OCI-LY3 (cell line): ENCODE measurements around the gene PCSK7.

Source experiments
- H2AFZ ChIP-seq: fragments of 200-600, 300-600 bp; shearing (Covaris generic); 2 replicates; pipeline ENCODE4 v1.6.0; 2014; ENCODE audit warnings: antibody characterized with exemption, low read depth, low read length
- H3K27ac ChIP-seq: fragments of 200-600, 300-600 bp; sonication (generic); 2 replicates; pipeline ENCODE4 v1.5.1; 2014; ENCODE audit warnings: mild to moderate bottlenecking, low read length, moderate library complexity, mixed read lengths
- H3K27me3 ChIP-seq: fragments of 200-600, 300-600 bp; sonication (generic); 2 replicates; pipeline ENCODE4 v1.6.1; 2014; ENCODE audit warnings: low read depth, low read length, mixed read lengths
- H3K36me3 ChIP-seq: fragments of 200-600, 300-600 bp; sonication (generic); replicated peaks from 2 replicates; pipeline ENCODE3; 2014; ENCODE audit warnings: low read depth, low read length, mixed read lengths
- H3K4me1 ChIP-seq: fragments of 300-600, 200-600 bp; sonication (generic); 2 replicates; pipeline ENCODE4 v1.6.1; 2014; ENCODE audit warnings: low read length, mixed read lengths
- H3K4me2 ChIP-seq: fragments of 200-600, 300-600 bp; sonication (generic); 2 replicates; pipeline ENCODE4 v1.6.1; 2014; ENCODE audit warnings: low read length, mixed read lengths
- H3K4me3 ChIP-seq: fragments of 300-600, 200-600 bp; sonication (generic); 2 replicates; pipeline ENCODE4 v1.5.1; 2014; ENCODE audit warnings: antibody characterized with exemption, mild to moderate bottlenecking, low read length, moderate library complexity
- H3K79me2 ChIP-seq: fragments of 300-600, 200-600 bp; shearing (Covaris generic); 2 replicates; pipeline ENCODE4 v1.6.1; 2014; ENCODE audit warnings: mild to moderate bottlenecking, low read length, mixed read lengths
- H3K9ac ChIP-seq: fragments of 300-600, 200-600 bp; shearing (Covaris generic); 2 replicates; pipeline ENCODE4 v1.6.0; 2014; ENCODE audit warnings: mild to moderate bottlenecking, low read length, moderate library complexity
- H3K9me3 ChIP-seq: fragments of 200-600, 300-600 bp; shearing (Covaris generic); 2 replicates; pipeline ENCODE4 v1.6.1; 2014; ENCODE audit warnings: low read length, mixed read lengths; ENCODE audit not compliant: insufficient read depth
- H4K20me1 ChIP-seq: fragments of 200-600, 300-600 bp; sonication (generic); 2 replicates; pipeline ENCODE4 v1.6.1; 2016; ENCODE audit warnings: low read length, mixed read lengths; ENCODE audit not compliant: insufficient read depth
- CTCF ChIP-seq: fragments of 200-600, 300-600 bp; sonication (generic); IDR thresholded peaks from 2 replicates; pipeline ENCODE4 v1.5.1; 2014; ENCODE audit warnings: antibody characterized with exemption, low read length, low read depth
- EZH2phosphoT487 ChIP-seq: fragments of 200-600 bp; shearing (Covaris generic); IDR thresholded peaks from 2 replicates; pipeline ENCODE4 v1.6.1; 2018; ENCODE audit warnings: antibody characterized with exemption, mixed run types, low read depth

Gene PCSK7

GRCh38 chr11:117230286-117230961, 1.4 kb downstream of the PCSK7 start:
- Histone ChIP-seq H3K79me2 (peaks cover 44% of the 10 kb centered on the region), H2AFZ (0 out of 2 replicates have a peak overlapping the region, but pooled peaks have one; percentile 22), H3K27ac (peak overlapping the region; percentile 76), H3K9ac (peak overlapping the region; percentile 70), H4K20me1 (no peaks in the 10 kb centered on the region), H3K4me2 (peak overlapping the region; percentile 94), H3K4me1 (peaks cover 26% of the 10 kb centered on the region), H3K27me3 (no peaks in the 10 kb centered on the region), H3K9me3 (no peaks in the 10 kb centered on the region), H3K4me3 (peak overlapping the region; percentile 97), H3K36me3 (peaks cover 26% of the 10 kb centered on the region)
- TF ChIP-seq CTCF = no peak
- no peak for TF ChIP-seq EZH2phosphoT487

- H3K27me3 ChIP-seq = no peaks in the 10 kb centered on the region
- H4K20me1 ChIP-seq = no peaks in the 10 kb centered on the region
- TF ChIP-seq EZH2phosphoT487 (no peak), CTCF (no peak)
- H2AFZ ChIP-seq = no peak overlapping the region
- H3K4me2 ChIP-seq = peak overlapping the region; percentile 94
- peaks cover 26% of the 10 kb centered on the region for H3K4me1 ChIP-seq
- H3K79me2 ChIP-seq = peaks cover 44% of the 10 kb centered on the region
- no peaks in the 10 kb centered on the region for H3K9me3 ChIP-seq
- H3K9ac ChIP-seq = peak overlapping the region; percentile 70
- peaks cover 28% of the 10 kb centered on the region for H3K36me3 ChIP-seq
- H3K27ac ChIP-seq = peak overlapping the region; percentile 76
- peak overlapping the region; percentile 97 for H3K4me3 ChIP-seq
These were observed 2.0 kb downstream of the PCSK7 start for GRCh38 chr11:117229931-117230285.

- Histone ChIP-seq H3K9ac (no peak overlapping the region), H3K36me3 (peaks cover 29% of the 10 kb centered on the region), H3K27ac (no peak overlapping the region)
These were observed 2.5 kb downstream of the PCSK7 start for GRCh38 chr11:117229411-117229810.

GRCh38 chr11:117228091-117228490, 3.8 kb downstream of the PCSK7 start:
- Histone ChIP-seq H2AFZ (no peak overlapping the region), H3K4me1 (peaks cover 15% of the 10 kb centered on the region), H3K79me2 (peaks cover 29% of the 10 kb centered on the region), H3K9me3 (no peaks in the 10 kb centered on the region), H3K27ac (no peak overlapping the region), H3K36me3 (peaks cover 35% of the 10 kb centered on the region), H4K20me1 (no peaks in the 10 kb centered on the region), H3K4me2 (no peak overlapping the region), H3K9ac (no peak overlapping the region), H3K4me3 (no peak overlapping the region), H3K27me3 (no peaks in the 10 kb centered on the region)
- TF ChIP-seq EZH2phosphoT487 = no peak
- no peak for TF ChIP-seq CTCF

More at GRCh38 chr11:117229411-117229810, 2.5 kb downstream of the PCSK7 start:
- Histone ChIP-seq H3K27me3 (no peaks in the 10 kb centered on the region), H3K4me1 (peaks cover 26% of the 10 kb centered on the region), H4K20me1 (no peaks in the 10 kb centered on the region), H2AFZ (no peak overlapping the region), H3K4me3 (no peak overlapping the region), H3K79me2 (peaks cover 41% of the 10 kb centered on the region), H3K9me3 (no peaks in the 10 kb centered on the region), H3K4me2 (no peak overlapping the region)
- no peak for TF ChIP-seq CTCF
- TF ChIP-seq EZH2phosphoT487 = no peak
